A549 (cell line): ENCODE data around the gene TMEM253.

ENCODE experiments used
- CTCF ChIP-seq: fragments of >200 bp; sonication (Bioruptor Twin); formaldehyde crosslinking; IDR thresholded peaks from 3 replicates; pipeline ENCODE4 v1.5.1; 2016
- EHMT2 ChIP-seq: fragments of 200-600 bp; sonication (generic); IDR thresholded peaks from 2 replicates; pipeline ENCODE4 v1.6.1; 2016; ENCODE audit warnings: antibody characterized with exemption, low read depth, mild to moderate bottlenecking, moderate library complexity
- GATA3 ChIP-seq: IDR thresholded peaks from 2 replicates; pipeline ENCODE4 v1.6.1; 2012; ENCODE audit warnings: borderline replicate concordance
- JUNB ChIP-seq: fragments of >200 bp; sonication (Bioruptor Twin); formaldehyde crosslinking; IDR thresholded peaks from 2 replicates; pipeline ENCODE4 v1.6.1; 2016
- NFE2L2 ChIP-seq: fragments of 150-350 bp; conservative IDR thresholded peaks from 2 replicates; pipeline ENCODE4 v1.6.1; 2014; ENCODE audit warnings: low read length
- RAD21 ChIP-seq, 2 experiments: fragments of >200 bp in 1 of 2; sonication (Bioruptor Twin) in 1 of 2; formaldehyde crosslinking in 1 of 2; IDR thresholded peaks in 1 of 2; conservative IDR thresholded peaks in 1 of 2; 2 replicates in 1 of 2; 3 replicates in 1 of 2; pipeline ENCODE4 v1.6.1; 2012 to 2018; ENCODE audit warnings: inconsistent platforms in 1 of 2
- RCOR1 ChIP-seq: fragments of 150-350 bp; IDR thresholded peaks from 2 replicates; pipeline ENCODE4 v1.6.1; 2014; ENCODE audit warnings: antibody characterized with exemption, low read length, low read depth
- RFX5 ChIP-seq: fragments of 450-650 bp; IDR thresholded peaks from 2 replicates; pipeline ENCODE4 v1.7.1; 2014; ENCODE audit warnings: antibody characterized with exemption, mild to moderate bottlenecking, moderate library complexity
- TF ChIP-seq, protein P1 (sequence below): IDR thresholded peaks from 2 replicates; pipeline ENCODE4 v1.6.1; 2012
- TF ChIP-seq, protein P2 (sequence below): fragments of 450-650 bp; IDR thresholded peaks from 2 replicates; pipeline ENCODE4 v1.6.1; 2014; ENCODE audit warnings: antibody characterized with exemption
- TF ChIP-seq, protein P3 (sequence below): fragments of 200-600 bp; sonication (generic); IDR thresholded peaks from 2 replicates; pipeline ENCODE4 v1.6.1; 2016; ENCODE audit warnings: antibody characterized with exemption, mild to moderate bottlenecking, moderate library complexity
- TF ChIP-seq, protein P4 (sequence below): fragments of >200 bp; sonication (Bioruptor Twin); formaldehyde crosslinking; IDR thresholded peaks from 3 replicates; pipeline ENCODE4 v1.6.1; 2016

DNA sequence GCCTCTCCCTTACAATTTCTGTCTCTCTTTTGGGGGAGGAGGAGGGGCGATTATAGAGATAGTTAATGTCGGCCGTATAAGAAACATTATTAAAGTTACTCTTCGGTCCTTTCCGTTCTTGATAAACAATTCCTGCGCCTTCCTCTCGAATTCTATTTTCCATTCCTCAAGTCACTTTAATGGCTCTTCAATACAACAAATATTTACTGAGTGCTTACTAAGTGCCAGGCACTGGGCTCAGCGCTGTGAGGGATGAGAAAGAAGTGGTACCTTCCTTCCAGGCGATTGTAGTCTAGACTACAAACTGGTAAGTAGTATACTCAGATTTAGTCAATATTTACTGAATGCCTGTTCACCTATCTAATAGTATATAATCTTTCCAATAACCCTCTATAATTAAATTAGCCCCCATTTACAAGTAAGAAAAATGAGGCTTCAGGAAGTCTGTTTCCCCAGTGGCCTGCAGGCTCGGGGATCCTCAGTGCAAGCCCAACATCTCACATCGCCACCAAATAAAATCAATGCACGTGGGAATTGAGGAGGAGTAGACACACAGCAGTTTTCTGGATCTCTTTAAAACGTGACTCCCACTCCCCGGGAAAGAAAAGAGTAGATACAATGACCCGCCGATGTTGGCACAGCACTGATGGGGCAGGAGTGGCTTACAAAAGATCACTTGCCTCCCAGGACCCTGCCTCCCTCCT, 1.8 kb upstream of the TMEM253 start:
- no peak for TF ChIP-seq EHMT2
- TF ChIP-seq CTCF = no peak
- TF ChIP-seq RFX5 = no peak
- TF ChIP-seq, protein P1, sequence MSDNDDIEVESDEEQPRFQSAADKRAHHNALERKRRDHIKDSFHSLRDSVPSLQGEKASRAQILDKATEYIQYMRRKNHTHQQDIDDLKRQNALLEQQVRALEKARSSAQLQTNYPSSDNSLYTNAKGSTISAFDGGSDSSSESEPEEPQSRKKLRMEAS = no peak
- TF ChIP-seq RAD21 (conservative IDR thresholded peaks at IDR 0.05 in 1 of 2, IDR thresholded peaks at IDR 0.05 in 1 of 2) = no peak
- no peak for TF ChIP-seq JUNB
- TF ChIP-seq, protein P2, sequence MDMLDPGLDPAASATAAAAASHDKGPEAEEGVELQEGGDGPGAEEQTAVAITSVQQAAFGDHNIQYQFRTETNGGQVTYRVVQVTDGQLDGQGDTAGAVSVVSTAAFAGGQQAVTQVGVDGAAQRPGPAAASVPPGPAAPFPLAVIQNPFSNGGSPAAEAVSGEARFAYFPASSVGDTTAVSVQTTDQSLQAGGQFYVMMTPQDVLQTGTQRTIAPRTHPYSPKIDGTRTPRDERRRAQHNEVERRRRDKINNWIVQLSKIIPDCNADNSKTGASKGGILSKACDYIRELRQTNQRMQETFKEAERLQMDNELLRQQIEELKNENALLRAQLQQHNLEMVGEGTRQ = no peak
- TF ChIP-seq NFE2L2 = no peak
- no peak for TF ChIP-seq GATA3
- TF ChIP-seq, protein P3, sequence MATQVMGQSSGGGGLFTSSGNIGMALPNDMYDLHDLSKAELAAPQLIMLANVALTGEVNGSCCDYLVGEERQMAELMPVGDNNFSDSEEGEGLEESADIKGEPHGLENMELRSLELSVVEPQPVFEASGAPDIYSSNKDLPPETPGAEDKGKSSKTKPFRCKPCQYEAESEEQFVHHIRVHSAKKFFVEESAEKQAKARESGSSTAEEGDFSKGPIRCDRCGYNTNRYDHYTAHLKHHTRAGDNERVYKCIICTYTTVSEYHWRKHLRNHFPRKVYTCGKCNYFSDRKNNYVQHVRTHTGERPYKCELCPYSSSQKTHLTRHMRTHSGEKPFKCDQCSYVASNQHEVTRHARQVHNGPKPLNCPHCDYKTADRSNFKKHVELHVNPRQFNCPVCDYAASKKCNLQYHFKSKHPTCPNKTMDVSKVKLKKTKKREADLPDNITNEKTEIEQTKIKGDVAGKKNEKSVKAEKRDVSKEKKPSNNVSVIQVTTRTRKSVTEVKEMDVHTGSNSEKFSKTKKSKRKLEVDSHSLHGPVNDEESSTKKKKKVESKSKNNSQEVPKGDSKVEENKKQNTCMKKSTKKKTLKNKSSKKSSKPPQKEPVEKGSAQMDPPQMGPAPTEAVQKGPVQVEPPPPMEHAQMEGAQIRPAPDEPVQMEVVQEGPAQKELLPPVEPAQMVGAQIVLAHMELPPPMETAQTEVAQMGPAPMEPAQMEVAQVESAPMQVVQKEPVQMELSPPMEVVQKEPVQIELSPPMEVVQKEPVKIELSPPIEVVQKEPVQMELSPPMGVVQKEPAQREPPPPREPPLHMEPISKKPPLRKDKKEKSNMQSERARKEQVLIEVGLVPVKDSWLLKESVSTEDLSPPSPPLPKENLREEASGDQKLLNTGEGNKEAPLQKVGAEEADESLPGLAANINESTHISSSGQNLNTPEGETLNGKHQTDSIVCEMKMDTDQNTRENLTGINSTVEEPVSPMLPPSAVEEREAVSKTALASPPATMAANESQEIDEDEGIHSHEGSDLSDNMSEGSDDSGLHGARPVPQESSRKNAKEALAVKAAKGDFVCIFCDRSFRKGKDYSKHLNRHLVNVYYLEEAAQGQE = no peak
- no peak for TF ChIP-seq RCOR1
- TF ChIP-seq, protein P4, sequence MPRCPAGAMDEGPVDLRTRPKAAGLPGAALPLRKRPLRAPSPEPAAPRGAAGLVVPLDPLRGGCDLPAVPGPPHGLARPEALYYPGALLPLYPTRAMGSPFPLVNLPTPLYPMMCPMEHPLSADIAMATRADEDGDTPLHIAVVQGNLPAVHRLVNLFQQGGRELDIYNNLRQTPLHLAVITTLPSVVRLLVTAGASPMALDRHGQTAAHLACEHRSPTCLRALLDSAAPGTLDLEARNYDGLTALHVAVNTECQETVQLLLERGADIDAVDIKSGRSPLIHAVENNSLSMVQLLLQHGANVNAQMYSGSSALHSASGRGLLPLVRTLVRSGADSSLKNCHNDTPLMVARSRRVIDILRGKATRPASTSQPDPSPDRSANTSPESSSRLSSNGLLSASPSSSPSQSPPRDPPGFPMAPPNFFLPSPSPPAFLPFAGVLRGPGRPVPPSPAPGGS = no peak
